Measurements from ENCODE around the gene PRM3. TPM values are rescaled to one million over a fixed set of nuclear protein-coding genes. Genes with fewer than 3 reads are reported as not detected.

PRM3 gene
- total and polyA plus RNA-seq, 2 of the 8 experiments (the other 6 are each of a cell fraction or from before 2014, with no cell fraction given), result not detected

GRCh38 chr16:11299865-11300559 lies 26.6 kb upstream of the PRM3 start:
- FAIRE-seq (no peak), DNase-seq (ENCODE audit: low read depth in 1 of 2, low spot score in 2 of 2) (no peak)
- Histone ChIP-seq H3K27me3 (replicated peaks in 1 of 4; ENCODE audit: control insufficient read depth in 3 of 4, extremely low read depth in 1 of 4, insufficient read depth in 3 of 4, low read length in 3 of 4) (no peaks in the 10 kb centered on the region), H2AK5ac (ENCODE audit: low read depth, low read length) (no peak overlapping the region; the same call in 1 of the 2 replicates), H3K14ac (ENCODE audit: insufficient read length) (no peak overlapping the region), H3K18ac (ENCODE audit: extremely low read depth, low read length) (no peak overlapping the region), H2BK20ac (ENCODE audit: low read length) (peak overlapping the region; percentile 82; the same call in 1 of the 2 replicates), H2AFZ (ENCODE audit: low read length) (no peak overlapping the region), H3K9ac (replicated peaks in 1 of 4; ENCODE audit: extremely low read depth in 1 of 4, low read depth in 3 of 4, low read length in 3 of 4) (no peak overlapping the region), H2BK15ac (ENCODE audit: low read length) (no peak overlapping the region; the same call in 1 of the 2 replicates), H3K9me3 (ENCODE audit: insufficient read depth in 2 of 2, low read depth in 1 of 2, low read length in 1 of 2) (no peaks in the 10 kb centered on the region), H3K23ac (ENCODE audit: insufficient read length) (no peak overlapping the region), H4K91ac (replicated peaks; ENCODE audit: insufficient read length, low read length) (no peak overlapping the region), H3K27ac (ENCODE audit: low read depth, low read length) (no peak overlapping the region), H3K4me1 (replicated peaks in 1 of 4; ENCODE audit: control insufficient read depth in 3 of 4, insufficient read depth in 4 of 4, low read length in 3 of 4) (peaks cover 5 to 9% (median 9%) of the 10 kb centered on the region in 4 experiments), H2BK5ac (ENCODE audit: low read depth, low read length) (no peak overlapping the region), H3K4me3 (ENCODE audit: extremely low read depth in 1 of 4, insufficient read depth in 2 of 4, low read depth in 3 of 4, low read length in 4 of 4) (no peak overlapping the region), H4K20me1 (replicated peaks in 1 of 2; ENCODE audit: control insufficient read depth in 1 of 2, insufficient read depth in 2 of 2, low read length in 2 of 2) (no peaks in the 10 kb centered on the region), H3K4me2 (ENCODE audit: insufficient read depth in 1 of 2, low read depth in 2 of 2, low read length in 2 of 2) (no peak overlapping the region), H3K56ac (replicated peaks; ENCODE audit: insufficient read length, low read depth, low read length) (no peak overlapping the region), H3K79me2 (ENCODE audit: control insufficient read depth in 1 of 2, insufficient read depth in 2 of 2, low read length in 2 of 2) (no peaks in the 10 kb centered on the region), H4K8ac (ENCODE audit: extremely low read depth, insufficient read depth, low read length) (no peak overlapping the region), H3K4ac (replicated peaks; ENCODE audit: insufficient read length, low read depth, low read length) (no peak overlapping the region), H2BK12ac (ENCODE audit: low read depth, low read length) (no peak overlapping the region), H4K5ac (ENCODE audit: insufficient read length, low read depth, low read length) (no peak overlapping the region), H2BK120ac (replicated peaks; ENCODE audit: low read depth, low read length) (no peak overlapping the region), H3K23me2 (ENCODE audit: low read depth, low read length) (no peaks in the 10 kb centered on the region), H3K79me1 (ENCODE audit: low read depth, low read length) (no peaks in the 10 kb centered on the region), H3K36me3 (ENCODE audit: control insufficient read depth in 2 of 4, insufficient read depth in 4 of 4, low read length in 3 of 4) (no peaks in the 10 kb centered on the region)
- 91% methylated on average over 6 of the region's 6 CpGs; no CpG with 5 or more reads in 1 of the 2 experiments for WGBS, 2 experiments (ENCODE audit: extremely low coverage in 1 of 2, insufficient coverage in 1 of 2, insufficient read length in 1 of 2, insufficient replicate concordance in 2 of 2, low coverage in 1 of 2, low lambda C conversion rate in 2 of 2, missing lambda C conversion rate in 1 of 2)
- ChIA-PET POLR2A (ENCODE audit: partially characterized antibody) (no interaction called here), CTCF (ENCODE audit: partially characterized antibody) (interaction anchor here (1.4 to 3.8 kb wide), 2 partner anchors 43 to 56 kb away, joined by 3 to 13 read pairs; partner anchors contain the start of gene SOCS1)
- no peak for TF ChIP-seq SP2 (IDR thresholded peaks at IDR 0.05; ENCODE audit: low read length)
- TF ChIP-seq JUND (IDR thresholded peaks at IDR 0.05; ENCODE audit: low read length), result no peak
- no peak for TF ChIP-seq TCF12 (IDR thresholded peaks at IDR 0.05; ENCODE audit: low read depth, low read length)
- no peak for TF ChIP-seq BACH1 (IDR thresholded peaks at IDR 0.05; ENCODE audit: low read length)
- TF ChIP-seq TBP (IDR thresholded peaks at IDR 0.05; ENCODE audit: low read depth, low read length), result no peak
- no peak for TF ChIP-seq MAFK (IDR thresholded peaks at IDR 0.05; ENCODE audit: low read depth, low read length)
- TF ChIP-seq SIX5 (IDR thresholded peaks at IDR 0.05; ENCODE audit: low read depth, low read length), result no peak
- no peak for TF ChIP-seq BRCA1 (IDR thresholded peaks at IDR 0.05; ENCODE audit: low read depth, low read length)
- TF ChIP-seq YY1 (IDR thresholded peaks at IDR 0.05; ENCODE audit: low read depth, low read length), result no peak
- no peak for TF ChIP-seq CEBPB (IDR thresholded peaks at IDR 0.05; ENCODE audit: low read depth, low read length)
- no peak for TF ChIP-seq SAP30 (IDR thresholded peaks at IDR 0.05; ENCODE audit: insufficient read depth, insufficient replicate concordance, low read length)
- no peak for TF ChIP-seq RXRA (IDR thresholded peaks at IDR 0.05; ENCODE audit: insufficient read depth, low read depth, low read length)
- no peak for TF ChIP-seq E2F6 (IDR thresholded peaks at IDR 0.05)
- no peak for TF ChIP-seq RBBP5 (IDR thresholded peaks at IDR 0.05; ENCODE audit: borderline replicate concordance, low read depth, low read length)
